ENCODE measurements around the gene ZDBF2. TPM values are rescaled to one million over a fixed set of nuclear protein-coding genes. Genes with fewer than 3 reads are reported as not detected.
"Not testable (repeated sequence)": the region's sequence is repeated elsewhere in the genome, so short reads cannot be mapped to it uniquely, and the experiment has no call there.

Gene ZDBF2
- total RNA-seq, 1 donor from 2014 or later: 23.8 TPM

- DNase-seq (ENCODE audit: low spot score): no peak
- ATAC-seq: no peak
- intact Hi-C loops (cut with DNase I): loop anchor here (5.0 kb wide), 1 partner anchor 1989 kb away; no protein-coding TSS in a partner anchor
Measured at GRCh38 chr2:206257861-206258260, 16.6 kb upstream of the ZDBF2 start.

GRCh38 chr2:206258615-206259014 is 15.8 kb upstream of the ZDBF2 start:
- not testable (repeated sequence) for DNase-seq (ENCODE audit: low spot score); ATAC-seq
- intact Hi-C loops (cut with DNase I): loop anchor here (5.0 kb wide), 1 partner anchor 1989 kb away; no protein-coding TSS in a partner anchor

GRCh38 chr2:206259376-206260187 is 14.9 kb upstream of the ZDBF2 start:
- no peak for DNase-seq (ENCODE audit: low spot score)
- intact Hi-C loops (cut with DNase I): loop anchor here (5.0 kb wide), 1 partner anchor 1988 kb away; no protein-coding TSS in a partner anchor
- no peak for ATAC-seq

GRCh38 chr2:206260188-206261012 is 14.1 kb upstream of the ZDBF2 start:
- no peak for DNase-seq (ENCODE audit: low spot score)
- ATAC-seq: no peak
- intact Hi-C loops (cut with DNase I): no loop called here

GRCh38 chr2:206263959-206264603 is 10.4 kb upstream of the ZDBF2 start:
- intact Hi-C loops (cut with DNase I): no loop called here
- DNase-seq (ENCODE audit: low spot score) (no peak), ATAC-seq (no peak)

GRCh38 chr2:206266130-206267125 is 8.0 kb upstream of the ZDBF2 start:
- intact Hi-C loops (cut with DNase I): no loop called here
- ATAC-seq (no peak), DNase-seq (ENCODE audit: low spot score) (no peak)

GRCh38 chr2:206267567-206267966 is 6.9 kb upstream of the ZDBF2 start:
- intact Hi-C loops (cut with DNase I): no loop called here
- no peak for ATAC-seq
- no peak for DNase-seq (ENCODE audit: low spot score)

- ATAC-seq: no peak
- no peak for DNase-seq (ENCODE audit: low spot score)
- intact Hi-C loops (cut with DNase I): no loop called here
Measured at GRCh38 chr2:206271065-206271464, 3.4 kb upstream of the ZDBF2 start.

- intact Hi-C loops (cut with DNase I): no loop called here
- DNase-seq (ENCODE audit: low spot score) (no peak), ATAC-seq (no peak)
Measured at GRCh38 chr2:206273905-206274304, 558 bp upstream of the ZDBF2 start.

GRCh38 chr2:206275312-206276055 is 1.0 kb downstream of the ZDBF2 start:
- ATAC-seq (peak; percentile 45), DNase-seq (ENCODE audit: low spot score) (no peak)
- intact Hi-C loops (cut with DNase I): no loop called here

- intact Hi-C loops (cut with DNase I): no loop called here
- no peak for ATAC-seq
- DNase-seq (ENCODE audit: low spot score): no peak
Measured at GRCh38 chr2:206276169-206276942, 1.9 kb downstream of the ZDBF2 start.

GRCh38 chr2:206277503-206277902 is 3.0 kb downstream of the ZDBF2 start:
- intact Hi-C loops (cut with DNase I): no loop called here
- no peak for ATAC-seq
- no peak for DNase-seq (ENCODE audit: low spot score)

GRCh38 chr2:206282746-206283145 is 8.3 kb downstream of the ZDBF2 start:
- no peak for DNase-seq (ENCODE audit: low spot score)
- intact Hi-C loops (cut with DNase I): no loop called here
- ATAC-seq: no peak

GRCh38 chr2:206287197-206287596 is 12.7 kb downstream of the ZDBF2 start:
- ATAC-seq (no peak), DNase-seq (ENCODE audit: low spot score) (no peak)
- intact Hi-C loops (cut with DNase I): no loop called here

GRCh38 chr2:206289391-206289790 is 14.9 kb downstream of the ZDBF2 start:
- intact Hi-C loops (cut with DNase I): no loop called here
- ATAC-seq: no peak
- DNase-seq (ENCODE audit: low spot score): no peak

GRCh38 chr2:206296128-206296527 is 21.7 kb downstream of the ZDBF2 start:
- intact Hi-C loops (cut with DNase I): no loop called here
- no peak for DNase-seq (ENCODE audit: low spot score)
- no peak for ATAC-seq

- DNase-seq (ENCODE audit: low spot score); ATAC-seq; intact Hi-C loops (cut with DNase I): not testable (repeated sequence)
Measured at GRCh38 chr2:206299608-206300007, 25.1 kb downstream of the ZDBF2 start.

Data from sciatic nerve (tissue), 2 donors.